ENCODE measurements around the gene NRGN. TPM values are rescaled to one million over a fixed set of nuclear protein-coding genes. Genes with fewer than 3 reads are reported as not detected.

Gene NRGN
- total and polyA plus RNA-seq, 10 of the 15 experiments (the other 5 are each of a cell fraction or from before 2014, with no cell fraction given): 0.36 to 3.2 (median 1.1) TPM; not detected in 2

DNA sequence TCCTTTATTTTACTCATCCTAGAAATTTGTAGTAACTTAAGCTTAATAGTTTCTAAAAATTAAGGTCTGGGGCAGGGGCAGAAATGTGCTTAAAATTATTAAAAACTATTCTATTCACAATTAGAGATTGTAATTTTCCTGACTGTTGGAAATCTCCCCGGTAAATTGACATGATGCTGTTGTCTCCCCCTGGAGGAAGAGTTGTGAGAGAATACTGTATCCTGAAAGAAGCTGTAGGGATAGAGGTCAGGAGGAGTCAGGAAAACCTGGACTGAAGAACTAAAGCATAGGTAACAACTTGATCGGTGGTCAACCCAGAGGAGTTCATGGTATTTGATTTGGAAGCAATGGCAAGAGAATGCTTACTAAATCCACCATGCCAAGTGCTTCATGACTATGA is 38.5 kb downstream of the NRGN start (continued):
- TF ChIP-seq, protein P1, sequence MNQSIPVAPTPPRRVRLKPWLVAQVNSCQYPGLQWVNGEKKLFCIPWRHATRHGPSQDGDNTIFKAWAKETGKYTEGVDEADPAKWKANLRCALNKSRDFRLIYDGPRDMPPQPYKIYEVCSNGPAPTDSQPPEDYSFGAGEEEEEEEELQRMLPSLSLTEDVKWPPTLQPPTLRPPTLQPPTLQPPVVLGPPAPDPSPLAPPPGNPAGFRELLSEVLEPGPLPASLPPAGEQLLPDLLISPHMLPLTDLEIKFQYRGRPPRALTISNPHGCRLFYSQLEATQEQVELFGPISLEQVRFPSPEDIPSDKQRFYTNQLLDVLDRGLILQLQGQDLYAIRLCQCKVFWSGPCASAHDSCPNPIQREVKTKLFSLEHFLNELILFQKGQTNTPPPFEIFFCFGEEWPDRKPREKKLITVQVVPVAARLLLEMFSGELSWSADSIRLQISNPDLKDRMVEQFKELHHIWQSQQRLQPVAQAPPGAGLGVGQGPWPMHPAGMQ (IDR thresholded peaks at IDR 0.05; ENCODE audit: borderline replicate concordance): no peak
- no peak for TF ChIP-seq HCFC1 (IDR thresholded peaks at IDR 0.05; ENCODE audit: low read length)
- no peak for TF ChIP-seq BHLHE40 (IDR thresholded peaks at IDR 0.05; ENCODE audit: borderline replicate concordance in 1 of 2, low read depth in 2 of 2, low read length in 1 of 2)

DNA sequence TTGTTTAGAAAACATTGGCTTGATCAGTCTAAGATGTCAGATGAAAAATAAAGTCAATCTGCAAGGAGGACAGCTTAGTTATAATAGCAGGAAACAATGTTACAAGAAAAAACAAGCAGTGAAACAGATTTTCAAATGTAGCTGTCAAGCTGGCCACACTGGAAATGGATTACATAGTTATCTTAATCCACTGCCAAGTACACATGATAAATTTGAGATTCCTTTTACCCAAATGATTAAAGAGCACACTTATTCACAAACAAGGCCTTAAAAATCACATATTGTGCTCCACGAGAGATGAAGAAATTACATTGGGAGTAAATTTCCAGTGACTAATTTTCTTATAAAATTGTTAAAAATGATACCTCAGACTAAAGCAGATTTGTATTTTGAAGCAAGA is 39.8 kb downstream of the NRGN start:
- H3K36me3 ChIP-seq (ENCODE audit: control insufficient read depth in 2 of 2, insufficient read depth in 2 of 2, low read length in 1 of 2): no peaks in the 10 kb centered on the region; a peak in 1 of 4 replicates
- FAIRE-seq (no peak), DNase-seq (ENCODE audit: low read depth, low spot score) (no peak), ATAC-seq (no peak)
- SMC1A ChIA-PET (ENCODE audit: uncharacterized antibody, unreplicated experiment): interaction anchor here (0.8 to 1.8 kb wide), 7 partner anchors 8 to 108 kb away, joined by 3 to 5 read pairs (median 3); no protein-coding TSS in a partner anchor
- H3K4me1 ChIP-seq (ENCODE audit: control insufficient read depth, insufficient read depth, low read length): no peaks in the 10 kb centered on the region
- TF ChIP-seq BMI1 (IDR thresholded peaks at IDR 0.05; ENCODE audit: borderline replicate concordance) (no peak), IKZF2 (IDR thresholded peaks at IDR 0.05) (no peak), RELA (IDR thresholded peaks at IDR 0.05; ENCODE audit: borderline replicate concordance, partially characterized antibody) (no peak), YY1 (IDR thresholded peaks at IDR 0.05; ENCODE audit: low read depth, low read length) (no peak), RUNX3 (IDR thresholded peaks at IDR 0.05; ENCODE audit: low read length) (no peak), GABPA (IDR thresholded peaks at IDR 0.05; ENCODE audit: low read depth) (no peak), NFIC (IDR thresholded peaks at IDR 0.05; ENCODE audit: low read depth, low read length) (no peak), STAT1 (conservative IDR thresholded peaks at IDR 0.05) (no peak), SPI1 (IDR thresholded peaks at IDR 0.05; ENCODE audit: borderline replicate concordance, insufficient read depth, low read depth, low read length) (no peak), HDAC6 (IDR thresholded peaks at IDR 0.05; ENCODE audit: unreplicated experiment) (no peak), SIN3A (IDR thresholded peaks at IDR 0.05; ENCODE audit: low read depth, low read length) (no peak)
- TF ChIP-seq, protein P2, sequence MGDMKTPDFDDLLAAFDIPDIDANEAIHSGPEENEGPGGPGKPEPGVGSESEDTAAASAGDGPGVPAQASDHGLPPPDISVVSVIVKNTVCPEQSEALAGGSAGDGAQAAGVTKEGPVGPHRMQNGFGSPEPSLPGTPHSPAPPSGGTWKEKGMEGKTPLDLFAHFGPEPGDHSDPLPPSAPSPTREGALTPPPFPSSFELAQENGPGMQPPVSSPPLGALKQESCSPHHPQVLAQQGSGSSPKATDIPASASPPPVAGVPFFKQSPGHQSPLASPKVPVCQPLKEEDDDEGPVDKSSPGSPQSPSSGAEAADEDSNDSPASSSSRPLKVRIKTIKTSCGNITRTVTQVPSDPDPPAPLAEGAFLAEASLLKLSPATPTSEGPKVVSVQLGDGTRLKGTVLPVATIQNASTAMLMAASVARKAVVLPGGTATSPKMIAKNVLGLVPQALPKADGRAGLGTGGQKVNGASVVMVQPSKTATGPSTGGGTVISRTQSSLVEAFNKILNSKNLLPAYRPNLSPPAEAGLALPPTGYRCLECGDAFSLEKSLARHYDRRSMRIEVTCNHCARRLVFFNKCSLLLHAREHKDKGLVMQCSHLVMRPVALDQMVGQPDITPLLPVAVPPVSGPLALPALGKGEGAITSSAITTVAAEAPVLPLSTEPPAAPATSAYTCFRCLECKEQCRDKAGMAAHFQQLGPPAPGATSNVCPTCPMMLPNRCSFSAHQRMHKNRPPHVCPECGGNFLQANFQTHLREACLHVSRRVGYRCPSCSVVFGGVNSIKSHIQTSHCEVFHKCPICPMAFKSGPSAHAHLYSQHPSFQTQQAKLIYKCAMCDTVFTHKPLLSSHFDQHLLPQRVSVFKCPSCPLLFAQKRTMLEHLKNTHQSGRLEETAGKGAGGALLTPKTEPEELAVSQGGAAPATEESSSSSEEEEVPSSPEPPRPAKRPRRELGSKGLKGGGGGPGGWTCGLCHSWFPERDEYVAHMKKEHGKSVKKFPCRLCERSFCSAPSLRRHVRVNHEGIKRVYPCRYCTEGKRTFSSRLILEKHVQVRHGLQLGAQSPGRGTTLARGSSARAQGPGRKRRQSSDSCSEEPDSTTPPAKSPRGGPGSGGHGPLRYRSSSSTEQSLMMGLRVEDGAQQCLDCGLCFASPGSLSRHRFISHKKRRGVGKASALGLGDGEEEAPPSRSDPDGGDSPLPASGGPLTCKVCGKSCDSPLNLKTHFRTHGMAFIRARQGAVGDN (IDR thresholded peaks at IDR 0.05): no peak
- TF ChIP-seq, protein P3, sequence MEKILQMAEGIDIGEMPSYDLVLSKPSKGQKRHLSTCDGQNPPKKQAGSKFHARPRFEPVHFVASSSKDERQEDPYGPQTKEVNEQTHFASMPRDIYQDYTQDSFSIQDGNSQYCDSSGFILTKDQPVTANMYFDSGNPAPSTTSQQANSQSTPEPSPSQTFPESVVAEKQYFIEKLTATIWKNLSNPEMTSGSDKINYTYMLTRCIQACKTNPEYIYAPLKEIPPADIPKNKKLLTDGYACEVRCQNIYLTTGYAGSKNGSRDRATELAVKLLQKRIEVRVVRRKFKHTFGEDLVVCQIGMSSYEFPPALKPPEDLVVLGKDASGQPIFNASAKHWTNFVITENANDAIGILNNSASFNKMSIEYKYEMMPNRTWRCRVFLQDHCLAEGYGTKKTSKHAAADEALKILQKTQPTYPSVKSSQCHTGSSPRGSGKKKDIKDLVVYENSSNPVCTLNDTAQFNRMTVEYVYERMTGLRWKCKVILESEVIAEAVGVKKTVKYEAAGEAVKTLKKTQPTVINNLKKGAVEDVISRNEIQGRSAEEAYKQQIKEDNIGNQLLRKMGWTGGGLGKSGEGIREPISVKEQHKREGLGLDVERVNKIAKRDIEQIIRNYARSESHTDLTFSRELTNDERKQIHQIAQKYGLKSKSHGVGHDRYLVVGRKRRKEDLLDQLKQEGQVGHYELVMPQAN (conservative IDR thresholded peaks at IDR 0.05): no peak
- CTCF ChIA-PET: interaction anchor here (0.9 to 2.7 kb wide), 7 partner anchors 9 to 135 kb away, joined by 3 to 23 read pairs (median 6); no protein-coding TSS in a partner anchor
- H2AFZ ChIP-seq (ENCODE audit: control insufficient read depth, low read depth, low read length): no peak overlapping the region
- H4K20me1 ChIP-seq (ENCODE audit: control insufficient read depth, insufficient read depth): no peaks in the 10 kb centered on the region
- POLR2A ChIA-PET: interaction anchor here (0.8 to 1.6 kb wide), 2 partner anchors 13 to 26 kb away, joined by 3 read pairs; no protein-coding TSS in a partner anchor
- H3K79me2 ChIP-seq (ENCODE audit: control insufficient read depth, insufficient read depth, low read length): no peaks in the 10 kb centered on the region; the same call in 1 of the 2 replicates
- H3K4me3 ChIP-seq: no peak overlapping the region
- in situ Hi-C loops (cut with MboI) (no loop called here), intact Hi-C loops (cut with micrococcal nuclease; ENCODE audit: unreplicated experiment) (no loop called here)
- no peaks in the 10 kb centered on the region for H3K27me3 ChIP-seq (replicated peaks in 1 of 2; ENCODE audit: control insufficient read depth in 2 of 2, insufficient read depth in 2 of 2, low read length in 1 of 2)
- H3K27ac ChIP-seq (ENCODE audit: control insufficient read depth, insufficient read depth): no peak overlapping the region
- no peaks in the 10 kb centered on the region for H3K9me3 ChIP-seq (replicated peaks; ENCODE audit: control insufficient read depth, insufficient read depth, low read length)
- RAD21 ChIA-PET (ENCODE audit: unreplicated experiment): interaction anchor here (1.2 kb wide), 1 partner anchor 36 kb away, joined by 3 read pairs; no protein-coding TSS in a partner anchor
- H3K9ac ChIP-seq (ENCODE audit: control insufficient read depth, insufficient read depth, low read length): no peak overlapping the region
- BruUV-seq (replicated peaks): no TSS peak
- no peak overlapping the region for H3K4me2 ChIP-seq (ENCODE audit: control insufficient read depth, insufficient read depth)
- 44% methylated on average over 1 of the region's 1 CpG for WGBS (ENCODE audit: insufficient coverage, insufficient replicate concordance, low lambda C conversion rate, missing lambda C conversion rate)

All from GM12878 (cell line).